ENCODE results near the gene ARFGEF3.

GRCh38 chr6:138145402-138145801 lies 16.3 kb upstream of the ARFGEF3 start:
- TF ChIP-seq POLR2A (IDR thresholded peaks at IDR 0.05): no peak
- TF ChIP-seq CTCF (IDR thresholded peaks at IDR 0.05): no peak
- no peak for TF ChIP-seq POLR2AphosphoS5 (IDR thresholded peaks at IDR 0.05)

All from breast epithelium (tissue), 3 donors.